H9 (cell line): ENCODE results near the gene CAMTA1. TPM values are rescaled to one million over a fixed set of nuclear protein-coding genes. Genes with fewer than 3 reads are reported as not detected.

Experiments used
- DNase-seq: peaks from one replicate; pipeline ENCODE4 v3.0.0-alpha.2; 2017
- H2AFZ ChIP-seq: one replicate; pipeline ENCODE4 v1.6.1; 2013; ENCODE audit warnings: mild to moderate bottlenecking, low read length, control low read depth, moderate library complexity
- H2AK5ac ChIP-seq: 2 replicates; pipeline ENCODE4 v1.6.1; 2013; ENCODE audit warnings: low read length, control low read depth, mixed read lengths; ENCODE audit not compliant: insufficient read length
- H2BK120ac ChIP-seq: one replicate; pipeline ENCODE4 v1.6.1; 2013; ENCODE audit warnings: low read depth, mild to moderate bottlenecking, low read length, control low read depth, inconsistent platforms; ENCODE audit not compliant: poor library complexity, severe bottlenecking
- H2BK12ac ChIP-seq: 2 replicates; pipeline ENCODE4 v1.6.1; 2013; ENCODE audit warnings: low read length, control low read depth, mixed read lengths, low read depth; ENCODE audit not compliant: insufficient read length
- H2BK15ac ChIP-seq: 2 replicates; pipeline ENCODE4 v1.6.1; 2013; ENCODE audit warnings: low read depth, low read length, control low read depth
- H2BK20ac ChIP-seq: one replicate; pipeline ENCODE4 v1.6.1; 2013; ENCODE audit warnings: low read depth, mild to moderate bottlenecking, low read length, control low read depth, inconsistent platforms; ENCODE audit not compliant: poor library complexity, severe bottlenecking
- H2BK5ac ChIP-seq: 2 replicates; pipeline ENCODE4 v1.6.1; 2013; ENCODE audit warnings: low read length, control low read depth, mixed read lengths; ENCODE audit not compliant: insufficient read length
- H3K14ac ChIP-seq: 2 replicates; pipeline ENCODE4 v1.6.1; 2013; ENCODE audit warnings: low read length, control low read depth; ENCODE audit not compliant: insufficient read depth
- H3K18ac ChIP-seq: 2 replicates; pipeline ENCODE4 v1.6.1; 2013; ENCODE audit warnings: low read depth, mild to moderate bottlenecking, mixed read lengths, low read length, control low read depth; ENCODE audit not compliant: insufficient read length
- H3K23ac ChIP-seq: 2 replicates; pipeline ENCODE4 v1.6.1; 2013; ENCODE audit warnings: low read length, control low read depth, mixed read lengths, low read depth; ENCODE audit not compliant: insufficient read length
- H3K23me2 ChIP-seq: 2 replicates; pipeline ENCODE4 v1.6.1; 2013; ENCODE audit warnings: low read depth, mild to moderate bottlenecking, mixed read lengths, low read length, control low read depth; ENCODE audit not compliant: insufficient read length, poor library complexity, severe bottlenecking
- H3K27ac ChIP-seq: 2 replicates; pipeline ENCODE4 v1.5.1; 2013; ENCODE audit warnings: low read length, control low read depth, mixed read lengths, low read depth; ENCODE audit not compliant: insufficient read length
- H3K27me3 ChIP-seq: 2 replicates; pipeline ENCODE4 v1.6.1; 2013; ENCODE audit warnings: low read length, control low read depth, inconsistent platforms; ENCODE audit not compliant: insufficient read depth
- H3K4ac ChIP-seq: 2 replicates; pipeline ENCODE4 v1.6.1; 2013; ENCODE audit warnings: low read depth, mild to moderate bottlenecking, control low read depth, inconsistent platforms, low read length, moderate library complexity
- H3K4me1 ChIP-seq: 2 replicates; pipeline ENCODE4 v1.6.1; 2013; ENCODE audit warnings: low read length, control low read depth, inconsistent platforms; ENCODE audit not compliant: insufficient read depth
- H3K4me2 ChIP-seq: 2 replicates; pipeline ENCODE4 v1.6.1; 2013; ENCODE audit warnings: low read length, control low read depth, mixed read lengths; ENCODE audit not compliant: insufficient read length, insufficient read depth
- H3K56ac ChIP-seq: 2 replicates; pipeline ENCODE4 v1.6.1; 2013; ENCODE audit warnings: low read depth, mild to moderate bottlenecking, mixed read lengths, low read length, control low read depth; ENCODE audit not compliant: insufficient read length
- H3K79me1 ChIP-seq: 2 replicates; pipeline ENCODE4 v1.6.1; 2013; ENCODE audit warnings: low read depth, mild to moderate bottlenecking, moderate library complexity, low read length, control low read depth, inconsistent platforms; ENCODE audit not compliant: insufficient read depth, poor library complexity, severe bottlenecking
- H3K79me2 ChIP-seq: 2 replicates; pipeline ENCODE4 v1.6.1; 2013; ENCODE audit warnings: low read length, control low read depth, inconsistent platforms; ENCODE audit not compliant: insufficient read depth
- H3K9ac ChIP-seq: 2 replicates; pipeline ENCODE4 v1.6.1; 2013; ENCODE audit warnings: low read length, control low read depth, mixed read lengths; ENCODE audit not compliant: insufficient read length; ENCODE audit errors: extremely low read depth
- H3K9me3 ChIP-seq: one replicate; pipeline ENCODE4 v1.6.1; 2013; ENCODE audit warnings: low read depth, low read length, inconsistent platforms; ENCODE audit not compliant: control insufficient read depth
- H3T11ph ChIP-seq: one replicate; pipeline ENCODE4 v1.6.1; 2013; ENCODE audit warnings: mild to moderate bottlenecking, low read length, control low read depth, inconsistent platforms
- H4K20me1 ChIP-seq: one replicate; pipeline ENCODE4 v1.6.1; 2013; ENCODE audit not compliant: control insufficient read depth, insufficient read length, insufficient read depth
- H4K5ac ChIP-seq: 2 replicates; pipeline ENCODE4 v1.6.1; 2013; ENCODE audit warnings: low read depth, mild to moderate bottlenecking, mixed read lengths, low read length, control low read depth; ENCODE audit not compliant: insufficient read length
- H4K8ac ChIP-seq: replicated peaks from 2 replicates; pipeline ENCODE4 v1.6.1; 2013; ENCODE audit warnings: low read length, control low read depth, mixed read lengths, low read depth; ENCODE audit not compliant: insufficient read length
- H4K91ac ChIP-seq: 2 replicates; pipeline ENCODE4 v1.6.1; 2013; ENCODE audit warnings: low read depth, mild to moderate bottlenecking, moderate library complexity, mixed read lengths, low read length, control low read depth; ENCODE audit not compliant: insufficient read length
- H3K27ac Mint-ChIP-seq, 3 experiments: 2 replicates in 2 of 3; 3 replicates in 1 of 3; pipeline ENCODE4 v1.8.0; 2020 to 2021; ENCODE audit warnings: mixed read lengths in 3 of 3, mild to moderate bottlenecking in 1 of 3, moderate library complexity in 1 of 3
- H3K27me3 Mint-ChIP-seq: 2 replicates; pipeline ENCODE4 v1.8.0; 2021; ENCODE audit warnings: low read depth, mild to moderate bottlenecking, moderate library complexity, mixed read lengths
- H3K36me3 Mint-ChIP-seq, 3 experiments: 2 replicates in 2 of 3; 3 replicates in 1 of 3; pipeline ENCODE4 v1.8.0; 2020 to 2021; ENCODE audit warnings: low read depth in 3 of 3, mixed read lengths in 3 of 3; ENCODE audit not compliant: insufficient read depth in 1 of 3
- H3K4me1 Mint-ChIP-seq, 2 experiments: 2 replicates each; pipeline ENCODE4 v1.8.0; 2020; ENCODE audit warnings: mixed read lengths in 2 of 2
- H3K4me3 Mint-ChIP-seq, 2 experiments: 2 replicates in 1 of 2; 3 replicates in 1 of 2; pipeline ENCODE4 v1.8.0; 2020 to 2021; ENCODE audit warnings: mild to moderate bottlenecking in 2 of 2, mixed read lengths in 2 of 2, moderate library complexity in 1 of 2
- H3K9me3 Mint-ChIP-seq, 2 experiments: 2 replicates in 1 of 2; 3 replicates in 1 of 2; pipeline ENCODE4 v1.8.0; 2020; ENCODE audit warnings: mild to moderate bottlenecking in 2 of 2, mixed read lengths in 2 of 2, moderate library complexity in 1 of 2
- CTCF ChIP-seq: fragments of 200-600 bp; sonication (generic); conservative IDR thresholded peaks from 3 replicates; pipeline ENCODE4 v1.8.0; 2021; ENCODE audit warnings: antibody characterized with exemption, mild to moderate bottlenecking
- WGBS: extraction: QIAGEN DNeasy Blood & Tissue Kit; methylation state at CpG from one replicate; pipeline ENCODE4 v1.1.7; 2013; ENCODE audit warnings: missing lambda C conversion rate, low lambda C conversion rate, mixed read lengths; ENCODE audit not compliant: insufficient read length; ENCODE audit errors: extremely low coverage; 5-methylcytosine and 5-hydroxymethylcytosine counted together
- total RNA-seq: library from RNA; stranded (reverse); gene quantifications from 2 replicates; pipeline ENCODE4 v1.2.1, GENCODE V29; 2021

The CAMTA1 gene
- total RNA-seq, 1 experiment from 2014 or later = 115 TPM

GRCh38 chr1:7234471-7234755 lies 449.2 kb downstream of the CAMTA1 start:
- Histone ChIP-seq H3K79me1 (no peaks in the 10 kb centered on the region), H3K9ac (no peak overlapping the region), H2BK120ac (no peak overlapping the region), H2AK5ac (no peak overlapping the region), H4K8ac (no peak overlapping the region), H3K23ac (no peak overlapping the region), H4K5ac (no peak overlapping the region), H3K23me2 (no peaks in the 10 kb centered on the region), H3T11ph (no peak overlapping the region), H3K56ac (no peak overlapping the region), H4K91ac (no peak overlapping the region), H3K27ac (no peak overlapping the region), H3K18ac (no peak overlapping the region), H4K20me1 (no peaks in the 10 kb centered on the region), H2BK12ac (no peak overlapping the region), H2BK20ac (no peak overlapping the region), H2BK5ac (no peak overlapping the region), H2AFZ (no peak overlapping the region), H3K4me1 (no peaks in the 10 kb centered on the region), H3K14ac (no peak overlapping the region), H3K27me3 (no peaks in the 10 kb centered on the region), H3K79me2 (no peaks in the 10 kb centered on the region), H3K4ac (no peak overlapping the region), H3K4me2 (no peak overlapping the region), H2BK15ac (no peak overlapping the region), H3K9me3 (no peaks in the 10 kb centered on the region)
- Mint-ChIP-seq H3K4me3 (no peak overlapping the region), H3K9me3 (no peaks in the 10 kb centered on the region), H3K27me3 (no peaks in the 10 kb centered on the region; the same call in 1 of the 2 replicates), H3K4me1 (peaks cover 0 to 2% of the 10 kb centered on the region in 2 experiments; a peak in 1 of 4 replicates), H3K27ac (peak overlapping the region in 2 of 3 experiments; percentile 31 to 95; a peak in 1 of 7 replicates), H3K36me3 (no peaks in the 10 kb centered on the region)
- WGBS = no CpG with 5 or more reads among the region's 9 CpGs
- DNase-seq = no peak
- no peak for TF ChIP-seq CTCF
